Renal cortex interstitium (tissue), 11 donors: ENCODE measurements around the gene ARMC2. TPM values are rescaled to one million over a fixed set of nuclear protein-coding genes. Genes with fewer than 3 reads are reported as not detected.

Experiments used
- DNase-seq, 11 donors: peaks; one replicate each; pipeline ENCODE4 v3.0.0-alpha.2; 2013; ENCODE audit warnings: low read depth in 9 of 11, low spot score in 4 of 11; ENCODE audit errors: extremely low read depth in 1 of 11
- polyA plus RNA-seq, 3 donors: library from polyadenylated mRNA; unstranded; fragments of 120-200 nt; gene quantifications; one replicate each; pipeline ENCODE4 v1.2.1, GENCODE V29; 2013; ENCODE audit not compliant: insufficient read length in 3 of 3

Gene ARMC2
- polyA plus RNA-seq, 3 donors: 9.7 to 14.8 (median 14.3) TPM

- DNase-seq: peak in 1 of 11 donors; percentile 23
Measured at GRCh38 chr6:109001291-109001894, 153.2 kb downstream of the ARMC2 start.

- no peak for DNase-seq
Measured at GRCh38 chr6:109002051-109002697, 154.0 kb downstream of the ARMC2 start.

GRCh38 chr6:109002882-109003281 lies 154.7 kb downstream of the ARMC2 start:
- no peak for DNase-seq

- DNase-seq: no peak
Measured at GRCh38 chr6:109006818-109007217, 158.6 kb downstream of the ARMC2 start.

GRCh38 chr6:109007521-109007920 lies 159.3 kb downstream of the ARMC2 start:
- DNase-seq: no peak

- no peak for DNase-seq
Measured at GRCh38 chr6:109008054-109008453, 159.8 kb downstream of the ARMC2 start.

GRCh38 chr6:109008537-109009235 lies 160.5 kb downstream of the ARMC2 start:
- peak in 9 of 11 donors; percentile 18 to 50 (median 36) for DNase-seq

- DNase-seq: peak; percentile 76 to 90 (median 87)
Measured at GRCh38 chr6:109009236-109009961, 161.2 kb downstream of the ARMC2 start.

- peak in 1 of 11 donors; percentile 7 for DNase-seq
Measured at GRCh38 chr6:109009962-109010704, 161.9 kb downstream of the ARMC2 start.

GRCh38 chr6:109010705-109011102 lies 162.5 kb downstream of the ARMC2 start:
- no peak for DNase-seq

GRCh38 chr6:109013656-109014305 lies 165.6 kb downstream of the ARMC2 start:
- DNase-seq: no peak

GRCh38 chr6:109014606-109015005 lies 166.4 kb downstream of the ARMC2 start:
- DNase-seq: no peak

GRCh38 chr6:109015176-109015575 lies 167.0 kb downstream of the ARMC2 start:
- no peak for DNase-seq

- no peak for DNase-seq
Measured at GRCh38 chr6:109019911-109020310, 171.7 kb downstream of the ARMC2 start.

- no peak for DNase-seq
Measured at GRCh38 chr6:109021870-109022269, 173.6 kb downstream of the ARMC2 start.

GRCh38 chr6:109023356-109023925 lies 175.2 kb downstream of the ARMC2 start:
- DNase-seq: no peak
